Measurements from ENCODE around the gene C15orf61.

DNA sequence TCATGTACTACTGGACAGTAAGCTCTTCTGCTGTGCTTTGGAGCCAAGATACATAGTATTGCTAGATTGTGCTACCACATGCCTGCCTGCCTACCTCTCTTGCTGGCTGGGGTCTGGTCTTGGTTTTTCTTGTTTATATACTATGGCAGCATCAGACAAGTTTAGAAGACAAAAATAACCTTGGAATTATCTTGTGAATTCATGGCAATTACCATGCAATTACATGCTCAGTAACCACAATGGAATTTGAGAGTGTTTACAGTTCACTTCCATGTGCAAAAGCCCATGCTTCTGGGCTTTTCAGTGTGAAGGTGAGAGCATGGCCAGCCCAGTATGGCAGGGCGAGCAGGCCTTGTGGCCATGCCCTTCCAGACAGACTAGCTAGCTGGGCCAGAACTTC lies 48.0 kb upstream of the C15orf61 start:
- no peak for TF ChIP-seq CTCF (conservative IDR thresholded peaks at IDR 0.05; ENCODE audit: low read depth, low read length)
- no peak for TF ChIP-seq EZH2phosphoT487 (IDR thresholded peaks at IDR 0.05; ENCODE audit: borderline replicate concordance, low read length)
